ENCODE data around the gene AOC2. TPM values are rescaled to one million over a fixed set of nuclear protein-coding genes. Genes with fewer than 3 reads are reported as not detected.
A peak's percentile ranks its signal among the peaks of the same experiment; 100 is the strongest.

Gene AOC2
- total and polyA plus RNA-seq, 2 of the 13 experiments (the other 11 are each of a cell fraction or from before 2014, with no cell fraction given), result 1.2 to 3.3 TPM

- 94% methylated on average over 10 of the region's 10 CpGs for WGBS (ENCODE audit: low lambda C conversion rate)
- no peaks in the 10 kb centered on the region for H3K79me2 ChIP-seq (ENCODE audit: insufficient read depth, low read length)
- DNase-seq (ENCODE audit: low spot score) (no peak), ATAC-seq (no peak), FAIRE-seq (no peak)
- H3K4me3 ChIP-seq (replicated peaks in 1 of 3; ENCODE audit: insufficient read depth in 1 of 3, low read depth in 2 of 3, low read length in 3 of 3), result no peak overlapping the region
- no peaks in the 10 kb centered on the region for H3K27me3 ChIP-seq (ENCODE audit: control insufficient read depth in 1 of 2, insufficient read depth in 2 of 2, low read length in 2 of 2)
- H2AFZ ChIP-seq (ENCODE audit: low read length), result no peak overlapping the region
- BruUV-seq (replicated peaks), result no TSS peak
- no peak overlapping the region for H3K9ac ChIP-seq (ENCODE audit: insufficient read depth, low read depth, low read length)
- H3K36me3 ChIP-seq (replicated peaks in 1 of 2; ENCODE audit: control insufficient read depth in 1 of 2, insufficient read depth in 2 of 2, low read length in 2 of 2), result no peaks in the 10 kb centered on the region
- no peak overlapping the region for H3K27ac ChIP-seq (ENCODE audit: extremely low read length, insufficient read depth, low read length)
- H3K4me2 ChIP-seq (ENCODE audit: low read depth, low read length), result no peak overlapping the region
- peaks cover 71% of the 10 kb centered on the region for H3K4me1 ChIP-seq (ENCODE audit: insufficient read depth, low read length)
- POLR2A ChIA-PET, result no interaction called here
- CTCF ChIA-PET (ENCODE audit: low intra/inter-chr PET ratio, low total read pairs), result no interaction called here
- in situ Hi-C loops (cut with HindIII; ENCODE audit: extremely low pct_ligation_motif_present, low pct_unique_long_range_greater_than_20kb) (no loop called here), intact Hi-C loops (cut with micrococcal nuclease; ENCODE audit: unreplicated experiment) (no loop called here)
- H4K20me1 ChIP-seq (ENCODE audit: insufficient read depth, low read length), result no peaks in the 10 kb centered on the region
- H3K9me3 ChIP-seq (ENCODE audit: low read length), result no peaks in the 10 kb centered on the region
- TF ChIP-seq ZC3H4 (CRISPR knock-in tag; IDR thresholded peaks at IDR 0.05; ENCODE audit: borderline replicate concordance) (no peak), KAT2B (IDR thresholded peaks at IDR 0.05; ENCODE audit: borderline replicate concordance, low read depth, low read length) (no peak), DZIP1 (CRISPR knock-in tag; IDR thresholded peaks at IDR 0.05) (no peak), ZNF205 (CRISPR knock-in tag; IDR thresholded peaks at IDR 0.05) (no peak), FOXK1 (CRISPR knock-in tag; IDR thresholded peaks at IDR 0.05; ENCODE audit: borderline replicate concordance, low read depth) (no peak), EP300 (IDR thresholded peaks at IDR 0.05; ENCODE audit: low read depth in 2 of 2, low read length in 2 of 2) (no peak), EP300 (CRISPR knock-in tag; IDR thresholded peaks at IDR 0.05; ENCODE audit: borderline replicate concordance) (no peak), ZNF234 (CRISPR knock-in tag; conservative IDR thresholded peaks at IDR 0.05) (no peak), ZNF567 (CRISPR knock-in tag; IDR thresholded peaks at IDR 0.05; ENCODE audit: borderline replicate concordance) (no peak), ZBTB34 (CRISPR knock-in tag; IDR thresholded peaks at IDR 0.05) (no peak), SRSF4 (IDR thresholded peaks at IDR 0.05; ENCODE audit: low read depth, low read length, poor library complexity, severe bottlenecking) (no peak), YY1 (IDR thresholded peaks at IDR 0.05; ENCODE audit: insufficient read depth, insufficient replicate concordance, low read depth, low read length) (no peak), ZC3H13 (CRISPR knock-in tag; IDR thresholded peaks at IDR 0.05) (no peak), SMAD9 (CRISPR knock-in tag; IDR thresholded peaks at IDR 0.05) (no peak), EEA1 (CRISPR knock-in tag; IDR thresholded peaks at IDR 0.05; ENCODE audit: borderline replicate concordance) (0 out of 2 replicates have a peak, but pooled peaks have one; percentile 76), BORCS8-MEF2B (CRISPR knock-in tag; IDR thresholded peaks at IDR 0.05) (0 out of 2 replicates have a peak, but pooled peaks have one; percentile 40), ZNF740 (CRISPR knock-in tag; IDR thresholded peaks at IDR 0.05) (no peak), DBP (CRISPR knock-in tag; IDR thresholded peaks at IDR 0.05; ENCODE audit: not compliant biosample characterization) (no peak), HNRNPH1 (optimal IDR thresholded peaks at IDR 0.05; ENCODE audit: low read depth, low read length) (no peak), ZNF776 (CRISPR knock-in tag; IDR thresholded peaks at IDR 0.05) (no peak), ISL2 (CRISPR knock-in tag; IDR thresholded peaks at IDR 0.05) (no peak)
Observed at GRCh38 chr17:42877037-42877436, 32.7 kb downstream of the AOC2 start.

Data from HepG2 (cell line).